ENCODE data around the gene RBL1. TPM values are rescaled to one million over a fixed set of nuclear protein-coding genes. Genes with fewer than 3 reads are reported as not detected.
A peak's percentile ranks its signal among the peaks of the same experiment; 100 is the strongest.

Gene RBL1
- total and polyA plus RNA-seq, 10 of the 15 experiments (the other 5 are each of a cell fraction or from before 2014, with no cell fraction given): 4.5 to 51.1 (median 24.9) TPM

GRCh38 chr20:37090407-37090806 lies 5.4 kb downstream of the RBL1 start:
- RAD21 ChIA-PET (ENCODE audit: unreplicated experiment): no interaction called here
- peaks cover 0 to 5% of the 10 kb centered on the region in 2 experiments; a peak in 2 of 4 replicates for H3K36me3 ChIP-seq (ENCODE audit: control insufficient read depth in 2 of 2, insufficient read depth in 2 of 2, low read length in 1 of 2)
- H3K4me3 ChIP-seq: no peak overlapping the region
- CTCF ChIA-PET: interaction anchor here (1.0 kb wide), 2 partner anchors 82 to 281 kb away, joined by 3 read pairs; no protein-coding TSS in a partner anchor
- H4K20me1 ChIP-seq (ENCODE audit: control insufficient read depth, insufficient read depth): no peaks in the 10 kb centered on the region
- SMC1A ChIA-PET (ENCODE audit: uncharacterized antibody, unreplicated experiment): interaction anchor here (1.2 kb wide), 1 partner anchor 45 kb away, joined by 3 read pairs; no protein-coding TSS in a partner anchor
- peaks cover 47% of the 10 kb centered on the region for H3K79me2 ChIP-seq (ENCODE audit: control insufficient read depth, insufficient read depth, low read length)
- H2AFZ ChIP-seq (ENCODE audit: control insufficient read depth, low read depth, low read length): no peak overlapping the region
- peaks cover 8% of the 10 kb centered on the region for H3K4me1 ChIP-seq (ENCODE audit: control insufficient read depth, insufficient read depth, low read length)
- no peak overlapping the region for H3K27ac ChIP-seq (ENCODE audit: control insufficient read depth, insufficient read depth)
- ATAC-seq (no peak), DNase-seq (ENCODE audit: low read depth, low spot score) (no peak), FAIRE-seq (no peak)
- intact Hi-C loops (cut with micrococcal nuclease; ENCODE audit: unreplicated experiment): loop anchor here (5.0 to 10.0 kb wide), 2 partner anchors 138 to 1346 kb away; partner anchors contain the start of genes RBM39 and SAMHD1
- TF ChIP-seq, protein P1, sequence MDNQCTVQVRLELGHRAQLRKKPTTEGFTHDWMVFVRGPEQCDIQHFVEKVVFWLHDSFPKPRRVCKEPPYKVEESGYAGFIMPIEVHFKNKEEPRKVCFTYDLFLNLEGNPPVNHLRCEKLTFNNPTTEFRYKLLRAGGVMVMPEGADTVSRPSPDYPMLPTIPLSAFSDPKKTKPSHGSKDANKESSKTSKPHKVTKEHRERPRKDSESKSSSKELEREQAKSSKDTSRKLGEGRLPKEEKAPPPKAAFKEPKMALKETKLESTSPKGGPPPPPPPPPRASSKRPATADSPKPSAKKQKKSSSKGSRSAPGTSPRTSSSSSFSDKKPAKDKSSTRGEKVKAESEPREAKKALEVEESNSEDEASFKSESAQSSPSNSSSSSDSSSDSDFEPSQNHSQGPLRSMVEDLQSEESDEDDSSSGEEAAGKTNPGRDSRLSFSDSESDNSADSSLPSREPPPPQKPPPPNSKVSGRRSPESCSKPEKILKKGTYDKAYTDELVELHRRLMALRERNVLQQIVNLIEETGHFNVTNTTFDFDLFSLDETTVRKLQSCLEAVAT (IDR thresholded peaks at IDR 0.05): no peak
- H3K4me2 ChIP-seq (ENCODE audit: control insufficient read depth, insufficient read depth): no peak overlapping the region
- no TSS peak for BruUV-seq (replicated peaks)
- no peak overlapping the region for H3K9ac ChIP-seq (ENCODE audit: control insufficient read depth, insufficient read depth, low read length)
- no peaks in the 10 kb centered on the region for H3K27me3 ChIP-seq (replicated peaks in 1 of 2; ENCODE audit: control insufficient read depth in 2 of 2, insufficient read depth in 2 of 2, low read length in 1 of 2)
- POLR2A ChIA-PET: no interaction called here
- WGBS (ENCODE audit: insufficient coverage, insufficient replicate concordance, low lambda C conversion rate, missing lambda C conversion rate): 69% methylated on average over 2 of the region's 2 CpGs
- no peaks in the 10 kb centered on the region for H3K9me3 ChIP-seq (replicated peaks; ENCODE audit: control insufficient read depth, insufficient read depth, low read length)
- in situ Hi-C loops (cut with MboI): no loop called here

DNA sequence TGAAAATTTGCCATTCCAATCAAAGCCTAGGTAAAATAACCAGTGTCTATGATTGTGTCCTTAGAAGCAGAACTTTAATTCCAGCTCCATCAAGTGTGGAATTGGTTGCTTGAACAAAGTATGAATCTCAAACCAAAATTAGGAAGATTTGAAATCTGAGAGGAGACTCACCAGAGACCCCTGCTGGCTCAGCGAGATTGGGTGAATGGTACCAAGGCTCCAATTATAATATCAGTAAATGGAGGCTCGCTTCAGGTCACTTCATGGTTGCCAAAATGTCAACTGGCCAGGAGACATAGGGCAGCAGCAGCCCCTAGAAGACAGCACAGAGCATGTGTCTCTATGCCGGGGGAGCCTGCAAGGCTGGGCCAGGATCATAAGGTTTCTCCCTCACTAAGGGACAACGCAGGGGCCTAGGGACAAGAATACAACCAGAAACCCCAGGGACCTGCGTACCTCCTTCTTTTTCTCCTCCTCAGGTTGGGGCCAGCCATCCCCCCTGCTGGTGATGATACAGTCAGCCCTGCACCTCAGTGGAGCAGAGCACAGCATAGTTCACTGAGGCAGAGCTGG lies 14.0 kb downstream of the RBL1 start:
- TF ChIP-seq YY1 (IDR thresholded peaks at IDR 0.05; ENCODE audit: low read depth, low read length) (0 out of 2 replicates have a peak, but pooled peaks have one; percentile 41), RAD21 (IDR thresholded peaks at IDR 0.05; ENCODE audit: insufficient read depth, low read depth, low read length) (peak; percentile 56), CHD1 (IDR thresholded peaks at IDR 0.05; ENCODE audit: low read depth, low read length) (no peak), SMC3 (IDR thresholded peaks at IDR 0.05; ENCODE audit: borderline replicate concordance, low read length) (peak; percentile 32; the same call in 1 of the 2 replicates), CTCF (IDR thresholded peaks at IDR 0.05 in 2 of 3, conservative IDR thresholded peaks at IDR 0.05 in 1 of 3; ENCODE audit: control insufficient read depth in 2 of 3, extremely low read depth in 1 of 3, insufficient read depth in 1 of 3, low read depth in 3 of 3, low read length in 3 of 3) (peak; percentile 43 to 65 (median 65))
- CTCF ChIA-PET: interaction anchor here (0.8 to 5.3 kb wide), 7 partner anchors 17 to 76 kb away, joined by 3 to 31 read pairs (median 4); no protein-coding TSS in a partner anchor

More for the DNA sequence above, 14.0 kb downstream of the RBL1 start:
- peaks cover 11% of the 10 kb centered on the region for H3K79me2 ChIP-seq (ENCODE audit: control insufficient read depth, insufficient read depth, low read length)
- no peak overlapping the region for H3K27ac ChIP-seq (ENCODE audit: control insufficient read depth, insufficient read depth)
- ATAC-seq (peak; percentile 78), FAIRE-seq (peak; percentile 81), DNase-seq (ENCODE audit: low read depth, low spot score) (no peak)
- SMC1A ChIA-PET (ENCODE audit: uncharacterized antibody, unreplicated experiment): interaction anchor here (0.6 to 2.1 kb wide), 6 partner anchors 10 to 995 kb away, joined by 3 to 19 read pairs (median 4); no protein-coding TSS in a partner anchor
- H2AFZ ChIP-seq (ENCODE audit: control insufficient read depth, low read depth, low read length): no peak overlapping the region
- H4K20me1 ChIP-seq (ENCODE audit: control insufficient read depth, insufficient read depth): no peaks in the 10 kb centered on the region
- peaks cover 3 to 14% of the 10 kb centered on the region in 2 experiments; a peak in 3 of 4 replicates for H3K36me3 ChIP-seq (ENCODE audit: control insufficient read depth in 2 of 2, insufficient read depth in 2 of 2, low read length in 1 of 2)
- WGBS (ENCODE audit: insufficient coverage, insufficient replicate concordance, low lambda C conversion rate, missing lambda C conversion rate): 61% methylated on average over 5 of the region's 5 CpGs
- H3K4me2 ChIP-seq (ENCODE audit: control insufficient read depth, insufficient read depth): no peak overlapping the region
- POLR2A ChIA-PET: interaction anchor here (0.6 to 1.6 kb wide), 2 partner anchors 11 to 16 kb away, joined by 5 to 10 read pairs; no protein-coding TSS in a partner anchor
- no peaks in the 10 kb centered on the region for H3K27me3 ChIP-seq (replicated peaks in 1 of 2; ENCODE audit: control insufficient read depth in 2 of 2, insufficient read depth in 2 of 2, low read length in 1 of 2)
- in situ Hi-C loops (cut with MboI): no loop called here
- no peak overlapping the region for H3K4me3 ChIP-seq
- H3K9me3 ChIP-seq (replicated peaks; ENCODE audit: control insufficient read depth, insufficient read depth, low read length): no peaks in the 10 kb centered on the region
- H3K4me1 ChIP-seq (ENCODE audit: control insufficient read depth, insufficient read depth, low read length): no peaks in the 10 kb centered on the region
- no TSS peak for BruUV-seq (replicated peaks)
- intact Hi-C loops (cut with micrococcal nuclease; ENCODE audit: unreplicated experiment): loop anchor here (5.0 kb wide), 1 partner anchor 75 kb away; no protein-coding TSS in a partner anchor
- RAD21 ChIA-PET (ENCODE audit: unreplicated experiment): interaction anchor here (1.6 kb wide), 1 partner anchor 73 kb away, joined by 9 read pairs; no protein-coding TSS in a partner anchor
- no peak overlapping the region for H3K9ac ChIP-seq (ENCODE audit: control insufficient read depth, insufficient read depth, low read length)
